NCI-H748 treated with DMSO at 0.1 percent for 48 hours (cell line): ENCODE data around the gene PAFAH2.

ENCODE experiments used
- DNase-seq: peaks from one replicate; lab custom pipeline; 2025; lab: John Stamatoyannopoulos, UW

The PAFAH2 gene

DNA sequence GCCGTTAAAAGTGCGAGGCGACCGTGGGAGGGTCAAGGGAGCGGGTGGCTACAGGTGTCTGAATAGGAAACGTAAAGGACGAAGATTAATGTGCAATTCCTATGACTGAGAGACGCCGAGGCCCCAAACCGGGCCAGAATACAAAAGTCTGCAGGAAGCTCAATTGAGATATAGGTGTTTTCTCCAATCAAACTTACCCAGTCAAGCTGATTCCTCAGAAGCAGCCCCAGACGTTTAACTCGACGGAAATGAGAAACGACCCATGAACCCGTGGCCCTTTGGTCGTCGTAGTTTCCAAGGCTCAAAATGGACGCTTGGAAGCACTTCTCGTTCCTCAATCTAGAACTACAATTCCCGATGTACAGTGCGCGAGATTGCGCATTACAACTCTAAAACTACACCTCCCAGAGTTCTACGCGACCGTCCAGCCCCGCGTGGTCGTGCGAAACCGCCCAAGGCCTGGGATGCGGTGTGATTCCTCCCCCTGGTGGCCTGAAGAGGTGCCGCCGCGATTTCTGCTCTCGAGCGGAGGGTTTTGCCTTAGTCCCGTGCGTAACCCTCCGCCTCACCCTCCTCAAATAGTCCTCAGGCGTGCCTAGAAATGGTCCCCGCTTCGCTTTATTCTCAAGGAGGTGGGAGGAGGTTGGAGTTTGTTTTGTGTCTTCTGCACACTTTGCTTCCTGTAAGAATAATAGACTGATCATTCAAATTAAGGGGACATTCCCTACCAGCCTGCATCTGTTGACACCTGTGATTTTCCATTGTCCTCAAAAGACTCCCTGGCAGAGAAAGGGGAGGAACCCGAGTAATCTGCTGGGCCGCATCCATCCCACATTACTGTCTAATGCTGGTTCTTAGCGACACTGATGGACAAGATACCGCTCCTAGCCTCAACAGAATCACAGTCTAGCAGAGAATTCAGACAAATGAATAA, at the start of gene PAFAH2:
TSS of gene PAFAH2 (minus strand) at position 236 of the 934 bp plus-strand sequence. CDS start 7,247 bp downstream, outside the sequence.
- DNase-seq = peak; percentile 92

DNA sequence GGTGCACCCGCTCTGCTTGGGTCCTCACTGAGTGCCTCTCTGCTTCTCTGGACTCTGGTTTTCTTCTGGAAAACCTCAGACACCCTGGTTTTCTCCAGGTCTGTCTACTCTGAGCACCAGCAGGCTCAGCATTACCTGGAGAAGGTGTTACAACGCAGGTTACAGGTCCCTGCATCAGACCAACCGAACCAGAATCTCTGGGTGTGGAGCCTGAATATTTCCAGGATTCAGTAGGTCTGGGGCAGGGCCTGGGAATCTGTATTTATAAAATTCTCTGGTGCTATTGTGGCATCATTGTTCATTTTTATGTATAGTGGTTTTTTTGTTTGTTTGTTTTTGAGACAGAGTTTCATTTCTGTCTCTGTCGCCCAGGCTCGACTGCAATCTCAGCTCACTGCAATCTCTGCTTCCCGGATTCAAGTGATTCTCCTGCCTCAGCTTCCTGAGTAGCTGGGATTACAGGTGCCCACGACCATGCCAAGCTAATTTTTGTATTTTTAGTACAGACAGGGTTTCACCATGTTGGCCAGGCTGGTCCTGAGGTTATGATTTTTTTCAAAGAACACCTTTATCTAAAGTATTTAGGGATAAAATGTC, 49.5 kb upstream of the PAFAH2 start:
- DNase-seq = no peak

DNA sequence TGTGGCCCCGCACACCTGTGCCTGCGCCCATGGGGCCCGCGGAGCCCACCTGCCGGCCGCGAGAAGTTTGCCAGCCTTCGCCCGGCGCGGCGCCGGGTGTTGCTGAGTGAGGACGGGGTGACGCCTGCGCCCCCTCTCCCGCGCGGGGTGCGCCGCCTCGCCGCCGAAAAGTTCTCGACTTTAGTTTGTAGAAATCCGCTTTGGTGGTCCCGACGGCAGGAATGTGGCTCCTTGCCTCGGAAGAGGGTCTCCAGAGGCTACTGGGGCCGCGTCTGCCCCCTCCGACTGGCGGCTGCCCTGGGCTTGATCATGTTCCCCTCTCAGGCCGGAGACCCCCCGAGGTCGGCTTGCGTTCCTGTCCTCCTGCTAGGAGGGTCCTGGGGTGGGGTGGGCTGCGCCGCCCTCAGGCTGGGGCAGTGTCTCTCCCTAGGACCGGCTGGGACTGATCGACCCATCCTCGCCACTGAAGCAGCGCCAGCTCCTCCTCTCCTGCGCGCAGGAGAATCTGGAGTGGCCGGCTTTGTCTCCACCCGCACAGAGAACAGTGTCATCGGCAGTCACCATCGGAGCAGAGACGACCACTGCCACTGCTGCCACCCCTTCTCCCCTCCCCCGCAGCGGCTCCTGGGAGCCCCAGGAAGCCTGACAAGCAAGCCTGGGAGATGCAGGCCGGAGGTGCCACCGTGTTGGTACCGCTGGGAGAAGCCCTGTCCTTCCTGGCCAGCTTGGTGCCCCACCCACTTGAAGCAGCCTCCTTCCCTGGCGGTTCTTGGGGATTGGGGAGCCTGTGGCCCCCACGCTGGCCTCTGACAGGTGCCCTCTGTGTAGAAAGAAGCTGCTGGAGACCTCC, 48.6 kb upstream of the PAFAH2 start:
- no peak for DNase-seq

DNA sequence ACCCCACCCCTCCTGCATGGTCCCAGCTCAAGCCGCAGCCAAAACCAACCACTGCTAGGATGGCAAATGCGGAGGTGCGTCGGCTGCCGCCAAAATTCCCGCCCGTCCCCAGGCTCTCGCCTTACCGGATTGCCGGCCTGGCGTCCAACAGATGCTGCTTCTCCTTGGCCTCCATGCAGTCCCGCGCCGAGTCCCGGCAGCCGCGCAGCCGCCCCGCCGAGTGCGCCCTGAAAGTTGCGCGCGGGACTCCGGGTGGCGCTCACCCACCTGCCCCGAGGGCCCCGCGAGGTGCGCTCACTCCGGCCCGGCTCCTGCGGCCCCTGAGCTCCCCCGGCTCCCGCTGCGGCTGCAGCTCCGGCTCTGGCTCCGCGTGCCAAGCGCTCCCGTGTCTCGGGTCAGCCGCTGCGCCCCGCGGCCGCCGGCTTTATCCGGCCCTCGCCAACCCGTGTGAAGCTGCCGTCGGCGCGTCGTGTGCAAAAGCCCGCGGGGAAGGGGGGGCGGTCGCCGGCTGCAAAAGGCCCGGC, 47.9 kb upstream of the PAFAH2 start, which contains the start of gene SLC30A2:
TSS of gene SLC30A2 (minus strand) at position 397 of the 524 bp plus-strand sequence. CDS start at position 175, 222 bp downstream.
- DNase-seq = no peak

DNA sequence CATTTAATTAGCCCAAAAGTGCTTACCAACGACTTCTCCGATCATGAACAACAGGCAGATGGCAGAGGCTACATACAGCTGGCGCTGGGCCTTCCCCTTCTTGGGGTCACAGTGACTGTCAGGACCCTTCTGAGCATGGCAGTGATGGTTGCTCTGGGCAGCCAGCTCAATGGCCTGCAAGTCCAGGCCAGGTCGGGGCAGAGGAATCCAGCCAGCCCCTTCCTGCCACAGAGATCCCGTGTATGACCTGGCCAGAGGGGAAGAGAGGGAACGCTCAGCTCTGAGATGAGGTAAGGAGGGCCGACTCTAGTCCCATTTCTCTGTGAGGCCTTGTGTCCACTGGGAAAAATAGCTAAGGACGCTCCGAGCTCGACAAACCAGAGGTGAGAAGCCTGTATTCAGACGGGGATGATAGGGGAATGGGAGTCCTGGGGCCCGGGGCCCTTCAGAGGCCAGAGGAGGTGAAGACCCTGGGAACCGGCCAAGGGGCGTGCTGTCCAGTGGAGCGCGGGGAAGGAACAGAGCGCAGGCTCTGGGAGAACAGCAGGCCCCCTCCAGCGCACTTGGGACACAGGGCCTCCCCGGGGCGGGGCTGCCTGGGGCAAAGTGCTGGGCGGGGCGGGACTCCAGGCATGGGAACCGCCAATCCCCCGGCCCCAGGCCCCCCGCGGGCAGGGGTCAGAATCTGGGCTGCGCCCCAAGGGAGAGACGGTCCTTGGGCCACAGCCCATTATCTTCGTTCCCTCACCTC, 47.3 kb upstream of the PAFAH2 start:
- DNase-seq = no peak

DNA sequence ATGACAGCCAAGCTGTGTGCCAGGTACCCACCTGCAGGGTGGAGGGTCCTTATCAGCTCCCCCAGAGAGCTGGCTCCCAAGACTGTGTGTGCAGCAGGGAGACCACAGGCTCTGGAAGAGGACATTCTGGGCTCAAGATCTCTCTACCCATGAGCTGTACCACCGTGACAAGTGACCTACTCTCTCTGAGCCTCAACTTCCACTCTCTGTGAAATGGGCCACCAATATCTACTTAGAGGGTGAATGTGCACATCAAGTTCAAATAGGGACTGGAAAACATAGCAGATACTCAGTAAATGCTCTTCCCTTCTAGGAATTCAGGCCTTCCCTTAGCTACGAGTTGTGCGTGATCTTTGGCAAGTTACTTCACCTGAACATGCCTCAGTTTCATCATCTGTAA, 46.6 kb upstream of the PAFAH2 start:
- no peak for DNase-seq

DNA sequence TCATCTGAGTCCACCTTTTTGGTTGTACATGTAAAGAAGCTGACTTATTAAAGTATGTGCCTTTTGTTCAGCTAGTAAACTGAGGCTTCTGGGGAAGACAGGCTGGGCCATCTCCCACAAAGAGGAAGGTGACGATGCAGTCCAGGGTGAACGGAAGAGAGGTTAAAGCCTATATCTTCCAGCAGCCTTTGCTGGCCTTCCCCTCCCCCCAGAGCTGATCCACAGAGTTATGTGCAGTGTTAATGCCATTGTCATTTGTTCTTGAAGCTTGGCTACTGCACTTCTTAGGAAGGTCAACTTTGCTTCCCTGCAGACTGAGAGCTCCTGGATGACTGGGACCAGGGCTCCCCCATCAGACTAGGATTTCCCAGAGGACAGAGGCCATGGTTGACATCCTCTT, 45.9 kb upstream of the PAFAH2 start:
- no peak for DNase-seq

DNA sequence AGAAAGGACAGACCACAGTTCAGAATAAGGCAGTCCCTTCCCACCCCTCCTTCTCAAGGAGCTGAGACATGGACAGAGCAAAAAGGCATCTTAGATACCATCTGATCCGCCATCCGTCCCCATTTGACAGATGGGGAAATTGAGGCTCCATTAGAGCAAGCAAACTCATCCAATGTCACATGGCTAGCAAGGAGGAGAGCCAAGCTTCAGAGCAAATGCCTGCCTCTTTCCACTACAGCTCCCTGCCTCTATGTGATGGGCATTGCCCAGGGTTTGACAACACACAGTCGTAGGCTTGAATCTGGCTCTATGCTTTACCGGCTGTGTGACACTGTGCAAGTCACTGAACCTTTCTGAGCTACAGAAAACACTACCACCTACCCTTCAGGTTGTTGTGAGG, 44.1 kb upstream of the PAFAH2 start:
- DNase-seq = no peak

DNA sequence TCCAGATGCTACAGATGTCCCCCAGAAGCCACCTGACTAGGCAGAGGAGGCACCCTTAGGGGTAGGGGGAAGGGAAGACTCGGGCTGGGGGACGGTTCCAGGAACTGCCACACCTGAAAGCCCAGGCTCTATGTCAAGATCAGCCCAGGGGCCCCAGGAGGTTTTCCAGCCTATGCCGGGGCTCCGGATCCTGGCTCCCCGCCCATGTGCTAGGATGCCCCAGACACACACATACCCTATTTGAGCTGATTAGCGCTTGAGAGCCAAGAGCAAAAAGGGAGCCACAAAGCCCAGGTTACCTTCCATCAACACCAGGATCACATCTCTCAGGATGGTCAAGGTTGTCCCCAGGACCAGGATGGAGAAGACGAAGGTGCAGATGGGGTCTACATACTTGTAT, 43.5 kb upstream of the PAFAH2 start:
- DNase-seq = no peak

DNA sequence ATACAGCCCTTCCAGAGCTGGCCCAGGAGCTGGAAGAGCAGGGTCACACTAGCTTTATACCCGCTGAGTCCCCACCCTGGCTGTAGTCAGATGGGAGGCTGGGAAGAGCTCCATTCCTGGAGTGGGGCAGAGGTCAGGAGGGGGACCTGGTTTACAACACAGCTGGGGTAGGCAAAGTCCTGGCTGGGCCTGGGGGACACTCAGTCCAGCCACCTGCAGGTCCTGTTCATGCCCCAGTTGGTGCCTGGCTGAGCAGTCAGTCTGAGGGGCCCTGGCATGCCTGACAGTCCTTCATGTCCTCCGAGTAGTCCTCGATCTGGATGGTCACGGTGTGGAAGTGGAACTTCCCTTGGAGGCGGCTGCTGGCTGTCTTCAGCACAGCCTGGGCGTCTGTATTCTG, 41.0 kb upstream of the PAFAH2 start:
- DNase-seq = no peak

DNA sequence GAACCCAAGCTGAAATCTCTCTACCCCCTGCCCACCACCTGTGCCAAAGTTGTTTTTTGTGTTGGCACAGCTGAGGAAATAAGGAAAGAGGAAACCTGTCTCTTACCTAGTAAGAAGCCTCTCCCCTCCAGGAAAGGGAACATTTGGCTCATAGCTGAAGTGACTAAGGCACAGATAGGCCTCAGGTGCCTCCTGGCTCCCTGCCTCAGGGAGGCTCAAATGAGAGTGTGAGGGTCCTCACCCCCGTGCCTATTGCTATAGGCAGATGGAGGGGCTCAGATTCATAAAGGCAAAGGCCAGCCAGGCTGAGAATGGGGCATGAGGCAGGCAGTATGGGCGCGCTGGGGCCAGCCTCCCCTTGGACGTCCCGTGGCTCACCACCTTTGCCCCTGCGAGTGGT, 40.6 kb upstream of the PAFAH2 start:
- DNase-seq = no peak

DNA sequence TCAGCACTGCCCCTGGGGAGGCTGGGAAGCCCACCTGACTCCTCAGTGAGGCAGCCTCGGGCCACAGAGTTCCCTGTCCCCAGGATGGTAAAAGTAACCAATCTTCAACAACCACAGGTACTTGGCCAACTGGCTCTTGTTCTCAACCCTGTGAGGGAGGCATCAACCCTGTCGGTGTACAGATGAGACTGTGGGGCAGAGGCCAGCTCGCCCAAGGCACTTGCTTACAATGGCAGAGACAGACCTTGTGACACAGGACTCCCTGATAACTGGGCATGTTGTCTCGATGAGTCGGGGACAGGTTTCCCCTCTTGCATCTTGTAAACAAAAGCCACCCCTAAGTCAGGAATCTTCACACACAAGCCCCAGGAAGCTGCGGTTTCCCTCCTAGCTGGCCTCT, 40.0 kb upstream of the PAFAH2 start:
- no peak for DNase-seq

DNA sequence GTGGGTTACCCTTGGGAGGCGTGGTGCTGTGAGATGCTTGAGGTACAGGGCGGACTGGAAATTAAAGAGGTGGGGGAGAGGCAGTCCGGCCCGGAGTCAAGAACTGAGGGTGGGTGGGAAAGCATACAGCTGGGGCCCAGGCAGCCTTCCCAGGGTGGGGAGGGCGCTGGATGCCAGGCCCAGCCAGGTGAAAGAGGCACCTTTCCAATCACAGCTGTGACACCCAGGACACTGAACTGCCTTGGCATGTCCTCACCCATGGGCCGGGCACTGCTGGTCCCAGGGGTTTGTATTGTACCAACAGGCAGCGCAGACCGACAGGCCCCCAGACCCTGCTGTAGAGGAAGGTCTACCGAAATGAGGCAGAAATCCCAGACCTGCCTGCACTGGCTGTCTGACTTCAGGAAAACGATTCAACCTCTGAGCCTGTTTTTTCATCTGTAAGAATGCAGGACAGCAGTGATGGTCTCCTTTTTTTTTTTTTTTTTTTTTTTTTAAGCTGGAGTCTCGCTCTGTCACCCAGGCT, 39.0 kb upstream of the PAFAH2 start:
- no peak for DNase-seq

DNA sequence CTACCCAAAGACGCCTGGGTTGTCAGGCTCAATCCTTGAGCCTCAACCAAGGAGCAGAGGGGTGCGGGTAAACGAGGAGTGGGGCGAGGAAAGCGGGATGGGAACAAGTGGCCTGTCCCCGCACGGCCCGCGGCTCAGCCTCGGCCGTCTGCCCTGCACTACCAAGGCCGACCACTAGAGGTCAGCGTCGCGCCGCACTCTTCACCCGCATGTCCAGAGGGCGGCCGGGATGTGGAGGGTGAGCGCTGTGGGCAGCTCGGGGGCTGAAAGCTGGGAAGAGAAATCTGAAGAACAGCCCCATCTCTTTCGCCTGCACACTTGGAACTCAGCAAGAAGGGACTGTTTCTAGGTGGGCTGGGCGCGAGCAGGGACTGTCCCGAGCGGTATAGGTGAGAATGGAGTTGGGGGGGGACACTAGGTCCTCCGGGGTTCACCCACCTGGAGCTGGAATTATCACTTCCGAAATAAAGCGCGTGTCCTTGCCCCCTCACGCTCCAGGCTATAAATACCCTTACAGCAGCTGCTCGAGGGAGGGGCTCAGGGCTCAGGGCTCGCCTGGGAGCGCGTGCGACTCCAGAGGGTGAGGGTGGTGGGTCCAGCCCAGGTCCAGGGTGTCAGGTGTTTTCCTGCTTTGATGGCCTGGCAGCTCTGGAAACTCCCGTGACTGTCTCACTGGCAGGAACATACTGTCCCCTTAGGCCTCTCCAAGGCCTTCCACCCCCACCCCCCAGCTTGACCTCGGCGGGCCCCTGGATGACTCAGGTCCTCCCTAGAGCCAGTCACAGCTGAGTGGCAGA, 38.3 kb upstream of the PAFAH2 start:
- DNase-seq = peak; percentile 18

DNA sequence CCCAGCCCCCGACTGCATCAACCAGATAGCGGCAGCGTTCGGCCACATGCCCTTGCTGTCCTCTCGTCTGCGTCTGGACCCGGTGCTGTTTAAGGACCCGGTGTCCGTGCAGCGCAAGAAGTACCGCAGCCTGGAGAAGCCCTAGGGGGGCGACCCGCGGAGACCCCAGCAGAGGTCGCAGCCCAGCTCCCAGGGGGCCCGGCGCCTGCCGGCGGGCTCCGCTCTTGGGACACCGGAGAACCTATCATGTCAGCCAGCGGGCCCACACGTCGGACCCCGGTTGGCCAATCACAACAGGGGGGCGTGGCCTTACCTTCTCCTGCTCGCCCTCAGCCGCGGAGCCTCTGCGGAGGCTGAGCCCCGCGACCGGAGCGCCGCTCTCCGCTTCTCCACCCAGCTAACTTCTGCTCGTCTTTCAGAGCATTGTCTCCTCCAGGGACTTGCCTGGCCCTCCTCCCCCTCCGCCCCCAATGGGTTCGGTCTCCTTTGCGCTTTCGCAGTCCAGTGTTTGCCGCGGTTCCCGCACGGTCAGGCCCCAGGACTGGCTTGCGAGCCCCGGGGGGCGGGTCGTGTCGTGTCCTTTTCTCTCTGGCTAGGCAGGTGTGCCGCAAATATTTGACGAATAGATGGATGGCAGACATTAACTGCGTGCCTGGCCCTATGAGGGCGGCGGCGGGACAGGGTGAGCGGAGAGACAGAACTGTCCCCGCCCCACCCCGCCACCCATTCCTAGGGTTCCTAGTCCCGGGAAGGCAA, 37.5 kb upstream of the PAFAH2 start:
- peak; percentile 75 for DNase-seq

DNA sequence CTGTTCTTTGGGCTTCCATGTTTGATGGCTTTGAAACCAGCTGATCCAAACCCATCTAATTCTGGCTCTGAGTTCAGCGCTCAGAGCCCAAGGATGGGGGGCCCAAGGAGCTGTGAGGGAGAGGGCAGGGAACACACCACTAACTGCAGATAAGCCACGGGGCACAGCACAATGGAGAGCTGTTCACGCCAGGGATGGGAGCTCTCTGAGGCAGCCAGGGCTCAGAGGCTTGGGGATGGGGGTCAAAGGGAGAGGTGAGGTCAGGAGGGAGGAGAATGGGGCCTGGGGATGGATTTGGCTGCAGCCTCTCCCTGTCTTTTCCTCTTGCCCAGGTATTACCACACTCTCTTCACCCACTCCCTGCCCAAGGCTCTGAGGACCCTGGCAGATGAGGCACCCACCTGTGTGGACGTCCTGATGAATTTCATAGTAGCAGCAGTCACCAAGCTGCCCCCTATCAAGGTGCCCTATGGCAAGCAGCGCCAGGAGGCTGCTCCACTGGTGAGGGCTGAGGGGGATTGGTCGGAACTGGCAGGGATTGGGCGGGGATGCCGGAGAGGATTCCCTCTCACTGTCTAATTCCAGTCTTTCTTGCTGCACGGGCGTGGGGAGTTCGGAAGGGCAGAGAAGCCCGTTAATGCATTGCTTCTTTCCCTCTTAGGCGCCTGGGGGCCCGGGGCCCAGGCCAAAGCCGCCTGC, 36.8 kb upstream of the PAFAH2 start:
- DNase-seq = no peak

DNA sequence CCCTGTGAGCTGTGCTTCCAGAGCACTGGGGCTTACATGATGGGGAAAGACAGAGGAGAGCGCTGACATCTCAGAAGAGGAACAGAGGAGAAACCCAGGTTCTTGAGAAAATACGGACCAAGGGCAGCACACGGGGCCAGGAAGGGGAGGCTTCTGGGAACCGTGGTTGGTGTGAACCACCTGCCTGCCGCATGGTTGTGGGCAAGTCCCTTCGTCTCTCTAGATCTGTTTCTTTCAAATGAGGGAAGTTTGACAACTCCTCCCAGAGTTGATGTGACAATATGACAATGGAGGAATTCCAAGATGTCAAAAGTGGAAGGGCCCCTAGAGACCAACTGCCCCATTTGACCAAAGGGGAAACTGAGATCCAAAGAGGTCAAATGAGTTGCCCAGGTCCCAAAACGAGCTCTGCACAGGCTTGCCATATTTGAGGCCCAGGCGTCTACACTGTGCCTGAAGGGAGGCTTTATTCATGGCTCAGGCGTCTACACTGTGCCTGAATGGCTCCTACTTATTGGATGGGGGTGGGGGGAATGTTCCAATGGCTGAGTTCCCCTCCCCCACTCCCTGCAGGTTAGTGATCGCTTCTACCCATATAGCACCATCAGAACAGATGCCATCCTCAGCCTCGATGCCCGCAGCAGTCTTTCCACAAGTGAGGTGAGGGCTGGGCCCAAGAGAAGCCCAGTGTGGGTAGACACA, 34.9 kb upstream of the PAFAH2 start:
- DNase-seq = no peak

DNA sequence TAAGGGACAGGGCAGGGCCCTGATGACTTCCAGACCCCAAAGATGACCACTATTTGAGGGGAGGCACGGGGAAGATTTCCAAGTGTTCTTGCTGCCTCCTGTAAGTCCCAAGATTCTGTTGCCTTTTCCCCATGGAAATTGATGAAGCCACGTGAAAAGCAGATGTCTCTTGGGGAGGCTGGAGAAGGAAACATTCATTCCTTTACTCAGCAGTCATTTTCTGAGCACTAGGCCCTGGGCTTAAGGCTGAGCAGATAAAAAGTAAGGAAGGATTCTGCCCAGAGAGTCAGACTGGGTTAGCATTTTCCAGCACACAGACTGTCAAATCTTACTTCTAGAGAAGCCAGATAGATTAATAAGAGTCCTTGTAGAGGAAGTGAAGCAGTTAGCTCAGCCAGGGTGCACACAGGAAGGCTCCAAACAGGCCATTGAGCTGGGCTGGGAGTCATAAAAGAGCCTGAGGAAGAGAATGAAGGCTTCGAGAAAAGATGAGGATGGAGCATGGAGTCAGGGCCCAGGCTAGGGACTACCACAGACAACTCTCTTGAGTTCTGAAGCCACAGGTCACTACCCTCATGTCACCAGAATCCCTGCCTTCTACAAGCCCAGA, 33.9 kb upstream of the PAFAH2 start:
- DNase-seq = no peak
